D721Med (cell line): ENCODE measurements around the gene YIF1B.

Experiments
- DNase-seq: peaks from one replicate; pipeline ENCODE4 v3.0.0; 2011; ENCODE audit warnings: low spot score; ENCODE audit not compliant: insufficient read length
- FAIRE-seq: peaks from 2 replicates; lab custom pipeline; 2011; peaks lifted over from hg19 to GRCh38; lab: Jason Lieb, UNC
- TF ChIP-seq, protein P1 (sequence below): IDR thresholded peaks from 2 replicates; pipeline ENCODE4 v1.5.1; 2012; ENCODE audit warnings: mild to moderate bottlenecking, control low read depth; ENCODE audit not compliant: insufficient read depth; ENCODE audit errors: missing control alignments

The YIF1B gene

DNA sequence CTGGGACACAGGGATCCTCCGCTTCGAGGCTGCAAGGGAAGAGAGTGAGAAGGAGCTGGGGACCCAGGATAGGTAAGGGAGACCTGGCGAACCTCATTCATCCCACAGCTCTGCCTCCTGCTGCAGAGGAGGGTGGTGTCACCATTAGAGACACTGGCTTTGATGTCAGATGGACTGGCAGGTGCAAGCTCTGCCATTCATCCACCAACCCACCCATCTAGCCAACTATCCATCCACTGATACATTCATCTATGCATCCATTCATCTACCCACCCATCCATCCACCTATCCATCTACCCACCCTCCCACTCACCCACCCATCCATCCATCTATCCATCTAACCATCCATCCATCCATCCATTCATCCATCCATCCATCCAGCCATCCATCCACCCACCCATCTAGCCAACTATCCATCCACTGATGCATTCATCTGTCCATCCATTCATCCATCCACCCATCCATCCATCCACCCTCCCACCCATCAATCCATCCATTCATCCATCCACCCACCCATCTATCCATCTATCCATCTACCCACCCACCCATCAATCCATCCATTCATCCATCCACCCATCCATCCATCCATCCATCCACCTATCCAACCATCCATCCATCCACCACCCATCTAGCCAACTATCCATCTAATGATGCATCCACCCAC is 6.0 kb downstream of the YIF1B start:
- DNase-seq = no peak
- TF ChIP-seq, protein P1, sequence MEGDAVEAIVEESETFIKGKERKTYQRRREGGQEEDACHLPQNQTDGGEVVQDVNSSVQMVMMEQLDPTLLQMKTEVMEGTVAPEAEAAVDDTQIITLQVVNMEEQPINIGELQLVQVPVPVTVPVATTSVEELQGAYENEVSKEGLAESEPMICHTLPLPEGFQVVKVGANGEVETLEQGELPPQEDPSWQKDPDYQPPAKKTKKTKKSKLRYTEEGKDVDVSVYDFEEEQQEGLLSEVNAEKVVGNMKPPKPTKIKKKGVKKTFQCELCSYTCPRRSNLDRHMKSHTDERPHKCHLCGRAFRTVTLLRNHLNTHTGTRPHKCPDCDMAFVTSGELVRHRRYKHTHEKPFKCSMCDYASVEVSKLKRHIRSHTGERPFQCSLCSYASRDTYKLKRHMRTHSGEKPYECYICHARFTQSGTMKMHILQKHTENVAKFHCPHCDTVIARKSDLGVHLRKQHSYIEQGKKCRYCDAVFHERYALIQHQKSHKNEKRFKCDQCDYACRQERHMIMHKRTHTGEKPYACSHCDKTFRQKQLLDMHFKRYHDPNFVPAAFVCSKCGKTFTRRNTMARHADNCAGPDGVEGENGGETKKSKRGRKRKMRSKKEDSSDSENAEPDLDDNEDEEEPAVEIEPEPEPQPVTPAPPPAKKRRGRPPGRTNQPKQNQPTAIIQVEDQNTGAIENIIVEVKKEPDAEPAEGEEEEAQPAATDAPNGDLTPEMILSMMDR = no peak
- no peak for FAIRE-seq

DNA sequence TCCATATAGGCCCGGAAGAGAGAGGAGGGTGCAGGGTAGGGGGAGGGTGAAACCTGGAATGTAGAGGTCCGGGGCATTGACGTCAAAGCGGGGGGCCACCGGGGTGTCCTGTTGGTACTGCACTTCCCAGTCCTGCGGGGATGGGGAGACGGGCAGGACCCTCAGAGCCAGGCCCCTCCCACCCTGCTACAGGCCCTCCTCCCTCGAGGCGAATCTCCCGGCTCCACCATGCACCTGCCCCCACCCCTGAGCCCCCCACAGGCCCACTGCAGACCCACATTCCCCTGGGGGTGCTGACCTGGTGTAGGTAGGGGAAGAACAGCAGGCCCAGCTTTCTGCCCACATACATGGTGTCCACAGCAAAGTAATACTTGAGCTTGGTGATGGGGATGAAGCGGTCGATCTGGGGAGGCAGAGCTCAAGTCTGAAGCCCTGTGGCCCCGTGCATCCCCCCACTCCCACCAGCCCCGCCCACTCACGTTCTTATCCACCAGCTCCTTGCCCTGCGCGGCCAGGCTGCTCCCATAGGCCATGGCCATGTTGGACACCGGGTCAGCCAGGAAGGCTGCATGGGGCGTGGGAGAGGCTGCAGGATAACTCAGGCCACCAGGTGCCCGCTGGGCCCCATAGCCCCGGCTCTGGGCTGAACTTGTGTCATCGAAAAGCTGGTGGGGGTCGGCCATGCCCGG is 6.7 kb downstream of the YIF1B start:
- DNase-seq (no peak), FAIRE-seq (no peak)
- TF ChIP-seq, protein P1 = no peak

GRCh38 chr19:38308006-38308766 is 7.6 kb downstream of the YIF1B start:
- TF ChIP-seq, protein P1 = no peak
- no peak for DNase-seq
- no peak for FAIRE-seq

GRCh38 chr19:38307597-38307996 is 8.2 kb downstream of the YIF1B start:
- DNase-seq (no peak), FAIRE-seq (no peak)
- TF ChIP-seq, protein P1 = no peak

DNA sequence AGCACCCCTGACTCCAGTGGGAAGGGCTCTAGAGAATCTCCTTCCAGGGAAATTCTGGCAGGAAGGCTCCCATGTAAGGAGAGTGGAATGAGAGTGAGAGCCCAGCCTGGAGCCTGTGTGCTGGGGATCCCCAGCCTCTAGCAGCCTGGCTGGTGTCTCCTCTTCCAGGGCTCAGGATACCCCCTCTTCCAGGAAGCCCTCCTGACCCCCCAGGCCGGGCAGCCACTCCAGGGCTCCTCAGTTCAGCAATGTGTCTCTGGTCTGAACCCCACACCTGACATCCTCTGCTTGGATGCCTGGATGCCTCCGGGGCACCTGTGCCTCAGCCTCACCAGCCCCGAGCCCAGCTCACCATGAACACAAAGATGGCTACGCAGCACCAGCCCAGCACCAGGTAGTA is 8.7 kb downstream of the YIF1B start:
- FAIRE-seq = no peak
- TF ChIP-seq, protein P1 = no peak
- DNase-seq = no peak

GRCh38 chr19:38306236-38306635 is 9.5 kb downstream of the YIF1B start:
- FAIRE-seq (no peak), DNase-seq (no peak)
- TF ChIP-seq, protein P1 = no peak
